Bronchial epithelial cell (primary cell): ENCODE data around the gene PKP1. TPM values are rescaled to one million over a fixed set of nuclear protein-coding genes. Genes with fewer than 3 reads are reported as not detected.

Experiments used
- DNase-seq: peaks from one replicate; pipeline ENCODE4 v3.0.0-alpha.2; 2010; ENCODE audit warnings: low read depth
- FAIRE-seq: peaks from 2 replicates; lab custom pipeline; 2011; peaks lifted over from hg19 to GRCh38; lab: Jason Lieb, UNC
- H3K27me3 ChIP-seq: 2 replicates; pipeline ENCODE4 v1.5.1; 2011; ENCODE audit warnings: low read length; ENCODE audit not compliant: control insufficient read depth, insufficient read depth
- H3K36me3 ChIP-seq: 2 replicates; pipeline ENCODE4 v1.5.1; 2011; ENCODE audit warnings: low read length; ENCODE audit not compliant: control insufficient read depth, insufficient read depth
- H3K4me3 ChIP-seq: 2 replicates; pipeline ENCODE4 v1.5.1; 2011; ENCODE audit warnings: mild to moderate bottlenecking, low read depth, low read length, control low read depth
- total RNA-seq: library from RNA; depleted of rRNA; stranded (reverse); fragments of >200 nt; gene quantifications from 2 replicates; pipeline ENCODE4 v1.2.1, GENCODE V29; 2014
- TF ChIP-seq, protein P1 (sequence below): IDR thresholded peaks from 2 replicates; pipeline ENCODE4 v1.5.1; 2011; ENCODE audit warnings: mild to moderate bottlenecking, moderate library complexity, low read length, control low read depth, inconsistent platforms; ENCODE audit not compliant: insufficient read depth, severe bottlenecking

The PKP1 gene
- total RNA-seq, 1 donor from 2014 or later, result 117 TPM

DNA sequence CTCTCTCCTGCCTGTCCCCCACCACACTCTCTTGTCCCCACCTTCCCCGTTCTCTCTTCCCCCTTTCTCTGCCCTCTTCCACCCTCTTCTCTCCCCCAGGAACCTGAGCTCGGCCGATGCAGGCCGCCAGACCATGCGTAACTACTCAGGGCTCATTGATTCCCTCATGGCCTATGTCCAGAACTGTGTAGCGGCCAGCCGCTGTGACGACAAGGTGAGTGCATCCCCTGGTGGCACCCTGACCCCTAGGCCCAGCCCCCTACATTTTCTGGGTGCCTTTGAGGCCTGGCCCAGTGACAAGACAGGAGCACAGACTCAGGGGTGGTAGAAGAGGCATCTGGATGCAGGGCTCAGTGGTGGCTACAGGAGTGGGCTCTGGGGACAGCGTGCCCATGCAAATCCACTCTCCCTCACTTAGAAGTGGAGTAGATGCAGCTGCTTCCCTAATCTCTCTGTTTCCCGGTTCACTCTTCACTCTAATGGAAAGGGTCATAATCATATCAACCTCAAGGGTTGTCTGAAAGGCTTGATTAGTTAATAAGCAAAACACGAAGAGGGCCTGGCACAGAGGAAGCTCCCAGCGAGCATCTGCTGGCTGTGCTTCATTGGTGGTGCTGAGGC, 37.0 kb downstream of the PKP1 start:
- TF ChIP-seq, protein P1, sequence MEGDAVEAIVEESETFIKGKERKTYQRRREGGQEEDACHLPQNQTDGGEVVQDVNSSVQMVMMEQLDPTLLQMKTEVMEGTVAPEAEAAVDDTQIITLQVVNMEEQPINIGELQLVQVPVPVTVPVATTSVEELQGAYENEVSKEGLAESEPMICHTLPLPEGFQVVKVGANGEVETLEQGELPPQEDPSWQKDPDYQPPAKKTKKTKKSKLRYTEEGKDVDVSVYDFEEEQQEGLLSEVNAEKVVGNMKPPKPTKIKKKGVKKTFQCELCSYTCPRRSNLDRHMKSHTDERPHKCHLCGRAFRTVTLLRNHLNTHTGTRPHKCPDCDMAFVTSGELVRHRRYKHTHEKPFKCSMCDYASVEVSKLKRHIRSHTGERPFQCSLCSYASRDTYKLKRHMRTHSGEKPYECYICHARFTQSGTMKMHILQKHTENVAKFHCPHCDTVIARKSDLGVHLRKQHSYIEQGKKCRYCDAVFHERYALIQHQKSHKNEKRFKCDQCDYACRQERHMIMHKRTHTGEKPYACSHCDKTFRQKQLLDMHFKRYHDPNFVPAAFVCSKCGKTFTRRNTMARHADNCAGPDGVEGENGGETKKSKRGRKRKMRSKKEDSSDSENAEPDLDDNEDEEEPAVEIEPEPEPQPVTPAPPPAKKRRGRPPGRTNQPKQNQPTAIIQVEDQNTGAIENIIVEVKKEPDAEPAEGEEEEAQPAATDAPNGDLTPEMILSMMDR, result no peak
- Histone ChIP-seq H3K36me3 (peaks cover 95% of the 10 kb centered on the region), H3K4me3 (no peak overlapping the region), H3K27me3 (no peaks in the 10 kb centered on the region)
- no peak for FAIRE-seq
- no peak for DNase-seq

DNA sequence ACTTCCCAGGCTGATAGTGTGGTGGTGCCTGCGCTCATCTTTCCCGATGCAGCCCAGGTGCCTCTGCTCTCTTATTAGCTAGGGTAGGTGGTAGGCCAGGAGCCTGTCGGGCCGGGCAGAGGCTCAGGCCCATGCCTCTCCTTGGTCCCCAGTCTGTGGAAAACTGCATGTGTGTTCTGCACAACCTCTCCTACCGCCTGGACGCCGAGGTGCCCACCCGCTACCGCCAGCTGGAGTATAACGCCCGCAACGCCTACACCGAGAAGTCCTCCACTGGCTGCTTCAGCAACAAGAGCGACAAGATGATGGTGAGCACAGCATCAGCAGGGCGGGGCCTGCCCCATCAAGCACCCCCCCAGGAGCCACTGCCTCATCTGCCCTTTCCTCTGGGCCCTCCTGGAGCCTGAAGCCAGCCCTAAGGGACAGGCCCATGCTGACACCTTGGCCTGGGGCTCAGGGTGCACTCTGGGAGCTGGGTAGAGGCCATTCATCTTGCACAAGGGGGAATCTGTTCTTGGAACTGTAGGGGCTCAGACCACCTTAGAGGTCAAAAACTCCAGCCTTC, 38.6 kb downstream of the PKP1 start:
- Histone ChIP-seq H3K36me3 (peaks cover 96% of the 10 kb centered on the region), H3K27me3 (no peaks in the 10 kb centered on the region), H3K4me3 (no peak overlapping the region)
- no peak for DNase-seq
- TF ChIP-seq, protein P1, result no peak
- no peak for FAIRE-seq

DNA sequence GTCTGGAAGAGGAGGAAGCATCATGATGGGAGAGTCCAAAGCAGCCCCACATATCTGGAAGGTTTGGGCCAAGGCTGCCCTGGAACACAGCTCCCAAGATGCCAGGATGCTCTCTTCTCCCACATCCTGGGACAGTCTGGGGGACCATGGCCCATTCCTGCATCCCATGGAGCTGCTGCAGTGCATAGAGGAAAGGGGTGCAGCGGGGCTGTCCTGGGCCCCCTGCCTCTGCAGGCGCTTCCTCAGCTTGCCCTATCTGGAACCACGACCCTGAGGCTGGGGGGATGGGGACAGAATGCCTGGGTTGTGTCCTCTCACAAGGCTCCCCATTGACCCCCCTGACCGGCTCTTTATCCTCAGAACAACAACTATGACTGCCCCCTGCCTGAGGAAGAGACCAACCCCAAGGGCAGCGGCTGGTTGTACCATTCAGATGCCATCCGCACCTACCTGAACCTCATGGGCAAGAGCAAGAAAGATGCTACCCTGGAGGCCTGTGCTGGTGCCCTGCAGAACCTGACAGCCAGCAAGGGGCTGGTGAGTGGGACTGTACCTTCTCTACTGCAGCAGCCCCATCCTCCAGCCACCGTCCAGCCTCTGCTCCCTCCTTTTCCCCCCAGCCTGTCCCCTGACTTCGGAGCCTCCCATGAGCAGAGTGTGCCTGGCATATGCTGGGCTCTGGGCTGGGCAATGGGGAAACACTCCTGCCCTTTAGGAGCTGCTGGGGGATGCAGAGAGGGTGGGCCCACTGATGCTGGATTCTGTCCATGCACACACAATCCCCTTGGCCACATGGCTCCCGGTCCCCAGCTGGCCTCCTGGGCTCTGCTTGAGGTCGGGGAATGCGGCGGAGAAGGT, 39.6 kb downstream of the PKP1 start:
- H3K27me3 ChIP-seq, result no peaks in the 10 kb centered on the region
- no peak overlapping the region for H3K4me3 ChIP-seq
- peak; percentile 7 for FAIRE-seq
- DNase-seq, result no peak
- TF ChIP-seq, protein P1, result no peak
- H3K36me3 ChIP-seq, result peaks cover 94% of the 10 kb centered on the region

DNA sequence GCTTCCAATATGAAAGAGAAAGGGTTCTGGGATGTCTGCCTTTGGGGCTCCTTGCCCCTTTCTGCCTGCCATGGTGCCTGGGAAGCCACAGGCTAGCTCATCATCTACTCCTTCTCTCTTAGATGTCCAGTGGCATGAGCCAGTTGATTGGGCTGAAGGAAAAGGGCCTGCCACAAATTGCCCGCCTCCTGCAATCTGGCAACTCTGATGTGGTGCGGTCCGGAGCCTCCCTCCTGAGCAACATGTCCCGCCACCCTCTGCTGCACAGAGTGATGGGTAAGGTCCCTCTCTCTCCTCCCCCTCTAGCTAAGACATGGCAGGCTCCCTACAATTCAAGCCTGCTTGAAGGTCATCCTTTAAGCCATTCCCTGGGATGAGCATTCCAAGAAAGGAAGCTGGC, 41.0 kb downstream of the PKP1 start:
- Histone ChIP-seq H3K27me3 (no peaks in the 10 kb centered on the region), H3K4me3 (no peak overlapping the region), H3K36me3 (peaks cover 91% of the 10 kb centered on the region)
- DNase-seq (no peak), FAIRE-seq (no peak)
- TF ChIP-seq, protein P1, result no peak

DNA sequence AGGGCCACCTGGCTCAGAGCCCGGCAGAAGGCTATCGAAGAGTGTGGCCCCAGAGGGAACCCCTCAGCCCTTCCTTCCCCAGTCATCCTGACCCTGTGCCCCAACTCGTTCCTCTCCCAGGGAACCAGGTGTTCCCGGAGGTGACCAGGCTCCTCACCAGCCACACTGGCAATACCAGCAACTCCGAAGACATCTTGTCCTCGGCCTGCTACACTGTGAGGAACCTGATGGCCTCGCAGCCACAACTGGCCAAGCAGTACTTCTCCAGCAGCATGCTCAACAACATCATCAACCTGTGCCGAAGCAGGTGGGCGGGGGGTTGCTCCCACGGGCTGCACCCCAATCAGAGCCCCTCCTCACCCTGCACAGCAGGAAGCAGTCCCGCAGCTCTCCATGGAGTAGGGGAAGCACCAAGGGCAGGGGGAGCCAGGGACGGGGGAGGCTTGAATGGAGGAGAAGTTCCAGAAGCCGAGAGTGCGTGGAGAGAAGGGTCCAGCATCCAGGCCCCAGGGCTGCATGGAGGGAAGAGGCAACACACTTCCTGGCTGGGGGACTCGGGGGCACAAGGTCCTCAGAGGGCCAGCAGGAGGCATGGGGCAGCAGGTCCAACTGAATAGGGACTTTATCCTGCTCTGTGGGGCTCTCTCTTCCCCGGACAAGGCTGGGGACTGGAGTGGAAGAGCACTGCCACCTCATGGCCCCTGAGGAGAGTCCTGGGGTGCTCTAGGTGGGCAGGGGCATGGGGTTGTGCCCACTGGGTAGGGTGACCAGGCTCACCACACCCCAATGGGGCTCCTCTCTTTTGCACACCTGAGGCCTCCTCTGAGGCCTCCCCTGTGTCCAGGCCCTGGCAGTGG, 41.7 kb downstream of the PKP1 start:
- TF ChIP-seq, protein P1, result no peak
- no peak overlapping the region for H3K4me3 ChIP-seq
- peaks cover 88% of the 10 kb centered on the region for H3K36me3 ChIP-seq
- H3K27me3 ChIP-seq, result no peaks in the 10 kb centered on the region
- no peak for FAIRE-seq
- no peak for DNase-seq
